ENCODE measurements around the gene POMGNT2.

DNA sequence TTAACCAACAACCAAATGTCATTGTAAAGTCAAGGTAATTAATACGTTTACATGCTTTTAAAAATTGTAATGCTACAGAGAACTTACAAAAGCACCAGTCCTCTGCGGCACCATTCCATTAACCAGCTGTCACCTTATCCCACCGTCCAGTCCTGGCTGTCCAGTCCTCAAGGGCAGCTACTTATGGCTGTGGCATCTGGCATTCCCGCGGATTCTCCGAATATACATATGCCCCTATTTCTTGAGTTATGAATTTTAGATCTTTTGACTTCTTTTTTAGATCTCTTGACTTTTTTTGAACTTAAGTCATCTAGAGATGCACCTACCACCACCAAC is 382 bp upstream of the POMGNT2 start:
- TF ChIP-seq, protein P1, sequence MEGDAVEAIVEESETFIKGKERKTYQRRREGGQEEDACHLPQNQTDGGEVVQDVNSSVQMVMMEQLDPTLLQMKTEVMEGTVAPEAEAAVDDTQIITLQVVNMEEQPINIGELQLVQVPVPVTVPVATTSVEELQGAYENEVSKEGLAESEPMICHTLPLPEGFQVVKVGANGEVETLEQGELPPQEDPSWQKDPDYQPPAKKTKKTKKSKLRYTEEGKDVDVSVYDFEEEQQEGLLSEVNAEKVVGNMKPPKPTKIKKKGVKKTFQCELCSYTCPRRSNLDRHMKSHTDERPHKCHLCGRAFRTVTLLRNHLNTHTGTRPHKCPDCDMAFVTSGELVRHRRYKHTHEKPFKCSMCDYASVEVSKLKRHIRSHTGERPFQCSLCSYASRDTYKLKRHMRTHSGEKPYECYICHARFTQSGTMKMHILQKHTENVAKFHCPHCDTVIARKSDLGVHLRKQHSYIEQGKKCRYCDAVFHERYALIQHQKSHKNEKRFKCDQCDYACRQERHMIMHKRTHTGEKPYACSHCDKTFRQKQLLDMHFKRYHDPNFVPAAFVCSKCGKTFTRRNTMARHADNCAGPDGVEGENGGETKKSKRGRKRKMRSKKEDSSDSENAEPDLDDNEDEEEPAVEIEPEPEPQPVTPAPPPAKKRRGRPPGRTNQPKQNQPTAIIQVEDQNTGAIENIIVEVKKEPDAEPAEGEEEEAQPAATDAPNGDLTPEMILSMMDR (IDR thresholded peaks at IDR 0.05), result no peak
- TF ChIP-seq EP300 (IDR thresholded peaks at IDR 0.05) (no peak), POLR2A (IDR thresholded peaks at IDR 0.05; ENCODE audit: low read depth) (no peak)

All from esophagus muscularis mucosa (tissue), 4 donors.